Epidermal melanocyte (primary cell): ENCODE data around the gene IL1RAPL1.

Experiments used
- DNase-seq: peaks from one replicate; pipeline ENCODE4 v3.0.0; 2011; ENCODE audit warnings: low spot score; ENCODE audit not compliant: insufficient read length

The IL1RAPL1 gene

DNA sequence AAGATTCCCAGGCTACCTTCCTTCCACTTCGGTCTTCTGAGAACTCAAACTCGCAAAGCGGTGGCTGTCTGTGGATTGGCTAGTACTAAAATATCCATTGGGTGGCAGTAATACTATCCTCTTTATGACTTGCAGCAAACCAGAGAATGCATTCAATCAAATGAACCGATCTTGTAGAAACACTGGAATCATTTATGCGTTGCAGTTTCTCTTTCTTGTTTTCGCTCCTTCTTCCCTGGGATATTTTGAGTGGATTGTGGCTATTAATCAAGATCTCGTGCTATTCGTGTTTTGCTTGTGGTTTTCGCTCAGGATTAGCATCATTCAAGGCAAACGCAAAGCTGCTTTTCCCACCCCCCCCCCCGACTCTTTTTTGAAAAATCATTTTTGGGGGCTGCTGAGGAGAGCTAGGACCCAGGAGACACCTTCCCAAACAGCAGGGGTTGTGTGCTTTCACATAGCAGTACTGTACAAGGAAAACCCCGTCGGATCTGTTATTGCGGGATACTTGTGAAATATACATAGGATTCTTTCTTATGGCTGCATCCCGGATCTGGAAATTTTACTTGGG, at the start of gene IL1RAPL1:
IL1RAPL1 (plus strand) TSS at position 466 of the 571 bp plus-strand sequence.
- DNase-seq = no peak

DNA sequence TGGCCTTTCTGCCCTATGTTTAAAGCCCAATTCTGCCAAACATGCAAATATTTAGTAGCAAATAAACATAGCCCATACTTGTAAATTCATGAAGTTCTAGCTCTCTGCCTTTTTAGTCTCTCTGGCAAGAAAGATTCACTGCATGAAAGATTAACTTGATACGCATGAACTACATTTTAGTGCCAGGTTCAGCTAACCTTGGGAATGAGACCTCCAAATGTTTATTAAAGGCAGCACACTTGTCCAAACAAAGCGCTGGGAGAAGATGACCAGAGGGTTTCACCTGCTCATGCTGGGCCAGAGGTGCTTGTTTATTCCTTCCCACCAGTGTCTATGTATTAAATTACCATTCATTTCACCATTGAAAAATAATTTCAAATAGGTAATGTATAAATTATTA, 44.5 kb upstream of the IL1RAPL1 start:
- DNase-seq = no peak

DNA sequence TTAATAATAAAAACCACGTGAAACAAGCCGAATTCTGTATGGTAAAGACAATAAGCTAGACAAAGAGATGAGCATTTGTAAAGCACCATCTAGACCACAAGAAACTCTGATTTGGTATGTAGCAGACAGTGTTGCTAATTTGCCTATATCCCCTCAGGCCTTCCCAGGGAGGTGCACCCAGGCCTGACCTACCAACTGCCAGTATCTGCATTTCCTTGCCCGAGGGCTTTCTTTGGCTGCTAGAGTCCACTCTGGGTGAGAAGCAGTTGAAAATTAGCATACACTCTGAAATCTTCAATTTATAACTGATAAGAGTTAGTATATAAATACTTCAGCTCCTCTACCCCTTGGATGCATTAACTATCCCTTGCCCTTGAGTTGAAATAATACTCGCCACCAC, 37.4 kb upstream of the IL1RAPL1 start:
- DNase-seq = no peak

DNA sequence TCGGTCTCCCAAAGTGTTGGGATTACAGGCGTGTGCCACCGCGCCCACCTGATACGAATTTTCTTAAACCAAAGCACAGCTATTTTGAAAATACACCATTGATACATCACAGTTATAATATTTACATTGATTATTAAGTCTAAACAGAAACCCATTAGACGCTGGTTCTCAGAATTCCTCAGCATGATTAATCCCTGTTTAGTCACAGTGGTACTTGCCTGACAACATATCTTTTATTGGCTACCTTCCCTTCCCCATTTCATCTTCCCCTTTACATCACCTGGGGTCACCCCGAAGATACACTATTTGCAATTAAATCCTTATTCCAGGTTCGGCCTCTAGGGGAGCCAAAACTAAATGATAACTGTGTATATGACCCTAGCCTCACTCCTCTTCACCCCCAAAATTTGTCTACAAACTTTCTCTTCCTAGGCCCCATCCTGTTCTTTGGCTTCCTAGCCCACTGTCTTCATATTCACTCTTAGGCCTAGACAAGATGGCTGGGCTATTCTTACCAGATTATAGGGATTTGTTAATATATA, 36.8 kb upstream of the IL1RAPL1 start:
- no peak for DNase-seq

DNA sequence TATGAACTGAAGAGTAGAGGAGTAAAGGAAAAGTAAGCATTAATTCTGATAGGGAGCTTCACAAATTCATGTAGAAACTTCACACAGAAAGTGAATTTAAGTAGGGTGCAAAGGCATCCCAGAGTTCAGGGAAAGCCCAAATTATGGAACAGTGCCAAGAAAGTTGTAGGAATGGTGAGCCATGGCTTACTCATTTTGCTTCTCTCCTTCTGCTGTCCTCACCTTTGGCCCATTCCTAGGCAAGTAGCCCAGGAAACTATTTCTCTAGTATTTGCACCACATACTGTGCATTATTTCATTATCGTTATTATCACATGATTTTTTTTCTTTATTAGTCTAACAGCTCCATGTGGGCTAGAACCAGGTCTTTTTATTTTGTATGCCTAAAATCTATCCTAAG, 34.9 kb upstream of the IL1RAPL1 start:
- DNase-seq = no peak

DNA sequence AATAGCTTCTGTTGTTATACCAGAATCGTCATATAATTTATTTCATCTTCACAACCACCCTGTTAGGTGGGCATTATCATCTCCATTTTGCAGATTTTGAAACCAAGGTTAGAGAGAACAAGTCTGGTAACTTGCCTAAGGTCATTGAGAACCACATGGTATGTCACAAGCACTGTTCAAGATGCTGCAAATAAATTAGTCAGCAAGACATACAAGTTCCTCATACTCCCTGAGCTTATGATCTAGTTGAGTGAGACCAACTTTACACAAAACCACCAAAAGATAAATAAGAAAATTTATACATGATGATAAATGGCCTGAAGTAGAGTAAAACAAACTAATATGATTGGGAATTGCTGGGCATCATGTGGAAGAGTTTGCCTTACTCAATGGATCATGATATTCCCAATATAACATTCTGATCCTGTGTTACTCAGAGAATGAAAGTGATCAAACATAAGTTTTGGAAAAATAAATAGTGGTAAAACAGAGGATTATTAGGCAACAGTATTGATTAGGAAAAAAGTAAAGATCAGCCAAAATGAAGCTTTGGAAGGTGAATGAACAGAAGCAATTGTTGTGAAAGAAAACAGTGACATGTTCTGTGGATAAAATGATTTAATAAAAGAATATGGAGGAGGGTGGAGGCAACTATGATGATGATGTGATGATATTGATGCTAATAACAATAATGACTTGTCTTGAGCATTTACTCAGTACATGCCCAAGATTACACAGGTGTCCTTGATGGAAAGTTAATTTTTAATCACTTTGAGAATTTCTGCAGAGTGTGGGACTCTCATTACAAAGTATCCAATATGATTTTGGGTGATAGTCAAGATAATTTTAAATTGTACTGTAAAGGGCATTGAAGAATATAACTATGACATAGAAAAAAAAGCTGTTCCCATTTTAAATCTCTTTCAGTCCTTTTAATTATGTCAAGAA, 34.1 kb upstream of the IL1RAPL1 start:
- no peak for DNase-seq

DNA sequence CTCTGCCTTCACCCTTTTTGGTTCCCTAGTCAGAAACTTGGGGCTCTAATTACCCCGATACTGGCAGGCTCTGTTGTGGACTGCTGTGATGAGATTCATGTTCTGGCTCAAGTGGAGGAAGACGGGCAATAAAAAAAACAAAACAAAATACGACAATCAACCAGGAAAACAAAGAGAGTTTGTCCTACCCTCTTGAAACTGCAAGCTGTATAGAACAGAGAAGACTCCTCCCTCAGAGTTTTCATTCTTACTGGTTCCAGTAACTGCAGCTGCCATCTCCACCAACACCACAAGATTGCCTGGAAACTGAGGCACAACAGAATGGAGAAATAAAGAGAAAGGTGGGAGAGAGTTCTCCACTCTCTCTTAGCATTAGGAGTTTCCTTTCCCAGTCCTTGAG, 11.1 kb upstream of the IL1RAPL1 start:
- no peak for DNase-seq

DNA sequence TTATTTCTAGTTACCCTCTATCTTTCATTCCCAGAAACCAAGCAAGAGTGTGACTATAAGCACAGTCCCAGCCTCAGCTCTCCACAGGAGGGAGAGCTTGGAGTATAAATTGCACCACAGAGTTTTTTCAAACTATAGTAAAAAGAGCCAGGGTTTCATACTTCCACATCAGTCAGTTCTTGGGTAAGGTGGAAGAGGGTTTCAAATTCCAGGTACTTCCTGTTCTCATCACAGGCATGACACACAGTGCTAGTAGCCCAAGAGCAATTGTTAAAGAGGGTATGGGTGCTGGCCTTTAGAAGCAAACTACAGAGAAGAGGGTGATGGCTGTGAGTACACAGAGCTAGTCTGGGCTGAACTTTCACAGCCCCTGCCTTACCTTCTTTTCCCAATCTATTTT, 5.7 kb upstream of the IL1RAPL1 start:
- no peak for DNase-seq

DNA sequence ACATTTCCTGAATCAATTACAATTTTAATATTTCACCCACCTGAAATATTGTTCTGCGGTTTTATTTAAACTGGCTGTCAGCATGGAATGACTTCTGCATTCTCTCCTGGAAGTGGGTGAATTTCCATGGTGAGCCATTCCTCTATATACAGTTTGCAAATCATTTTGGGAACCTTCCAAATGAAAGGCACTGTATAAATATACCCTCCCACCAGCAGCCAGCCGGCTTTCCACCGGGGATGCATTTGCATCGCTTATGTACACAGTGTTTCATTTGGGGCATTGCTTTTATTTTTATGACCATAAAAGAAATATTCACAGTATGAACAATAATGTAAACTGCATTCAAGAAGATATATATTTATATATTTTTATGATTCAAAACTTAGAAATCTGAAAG, 4.7 kb upstream of the IL1RAPL1 start:
- DNase-seq = no peak

DNA sequence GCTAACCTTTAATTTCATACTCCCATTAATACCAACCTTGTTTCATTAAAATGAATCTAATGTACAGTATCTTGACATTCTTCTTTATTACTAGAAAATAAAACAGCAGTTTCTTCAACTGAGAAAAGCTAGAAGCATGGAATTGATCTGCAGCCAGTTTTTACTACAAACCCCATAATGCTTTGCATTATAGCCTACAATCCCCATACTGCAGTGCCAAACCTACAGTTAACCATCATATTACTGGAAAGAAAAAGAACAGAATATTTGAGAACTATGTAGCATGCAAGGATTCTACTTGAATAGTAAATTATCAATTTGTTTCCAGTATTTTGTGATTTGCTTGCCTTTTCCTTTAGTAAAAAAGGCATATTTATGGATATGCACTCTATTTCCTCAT, 3.2 kb upstream of the IL1RAPL1 start:
- no peak for DNase-seq

DNA sequence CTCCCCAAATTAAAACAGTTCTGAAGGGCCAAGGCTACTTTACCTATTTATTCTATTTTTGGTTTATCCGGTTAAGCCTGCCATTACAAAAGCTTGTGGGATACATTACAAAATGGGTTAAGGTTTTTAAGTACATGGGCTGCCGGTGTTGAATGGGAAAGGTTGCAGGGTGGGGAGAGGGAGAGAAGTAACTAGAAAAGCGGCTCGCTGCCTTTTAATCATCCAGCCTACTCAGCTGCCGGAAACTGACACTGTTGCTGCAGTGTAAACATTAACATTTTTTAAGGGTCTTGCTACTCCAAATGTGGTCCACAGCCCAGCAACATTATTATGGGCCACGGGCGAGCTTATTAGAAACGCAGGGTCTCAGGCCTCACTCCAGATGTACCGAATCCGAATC, 1.5 kb upstream of the IL1RAPL1 start:
- DNase-seq = no peak

DNA sequence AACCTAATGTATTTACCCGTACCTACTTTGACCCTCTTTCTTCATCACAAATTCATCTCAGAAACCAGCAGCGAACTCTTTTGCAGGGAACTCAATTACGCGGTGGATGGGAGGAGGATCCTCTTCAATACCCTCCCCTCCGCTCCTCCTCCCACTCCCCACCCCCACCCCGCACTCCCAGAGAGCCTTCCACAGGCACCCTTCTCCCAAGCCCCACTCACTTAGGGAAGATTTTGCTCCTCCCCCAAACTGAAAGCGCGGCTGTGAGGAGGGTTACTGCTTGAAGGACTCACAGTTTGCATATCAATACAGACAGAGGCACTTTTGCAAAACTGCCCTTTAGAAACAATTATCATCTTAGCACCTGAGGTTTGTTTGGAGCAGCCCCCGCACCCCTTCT, 960 bp upstream of the IL1RAPL1 start:
- no peak for DNase-seq

DNA sequence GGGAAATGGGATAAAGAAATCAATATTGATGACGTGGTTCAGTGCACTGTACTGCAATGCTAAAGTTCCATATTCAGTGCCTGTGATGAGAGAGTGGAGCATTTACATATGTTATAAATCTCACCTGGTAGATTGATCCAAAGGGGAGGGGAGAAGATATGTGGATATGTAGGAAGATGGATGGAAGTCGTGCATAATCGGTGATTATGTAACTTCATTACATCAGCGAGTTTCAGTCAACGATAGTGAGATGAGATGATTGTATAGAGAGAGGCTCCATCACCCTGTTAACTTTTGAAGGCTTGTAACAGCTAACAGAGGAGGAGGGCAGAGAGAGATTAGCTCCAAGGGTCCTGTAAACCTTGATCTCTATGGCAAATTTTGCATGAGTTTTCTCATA, 1.8 kb downstream of the IL1RAPL1 start:
- DNase-seq = no peak

DNA sequence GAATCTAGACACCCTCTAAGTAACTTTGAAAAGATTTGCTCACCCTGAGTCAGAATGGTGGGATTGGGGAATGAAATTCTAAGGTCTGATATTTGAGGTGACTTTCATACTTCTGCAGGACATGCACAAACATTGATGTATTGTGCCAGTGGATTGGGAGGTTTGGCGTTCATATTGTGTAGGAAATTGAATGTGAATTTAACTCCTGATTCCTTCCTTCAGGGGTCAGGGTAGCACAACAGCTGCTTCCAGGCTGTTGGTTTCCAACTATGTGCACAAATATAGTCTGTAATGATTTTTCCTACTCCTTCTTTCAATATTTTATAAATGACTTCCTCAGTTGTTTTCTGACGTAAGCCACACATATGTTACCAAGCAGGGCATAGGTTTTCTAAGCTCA, 3.1 kb downstream of the IL1RAPL1 start:
- no peak for DNase-seq

DNA sequence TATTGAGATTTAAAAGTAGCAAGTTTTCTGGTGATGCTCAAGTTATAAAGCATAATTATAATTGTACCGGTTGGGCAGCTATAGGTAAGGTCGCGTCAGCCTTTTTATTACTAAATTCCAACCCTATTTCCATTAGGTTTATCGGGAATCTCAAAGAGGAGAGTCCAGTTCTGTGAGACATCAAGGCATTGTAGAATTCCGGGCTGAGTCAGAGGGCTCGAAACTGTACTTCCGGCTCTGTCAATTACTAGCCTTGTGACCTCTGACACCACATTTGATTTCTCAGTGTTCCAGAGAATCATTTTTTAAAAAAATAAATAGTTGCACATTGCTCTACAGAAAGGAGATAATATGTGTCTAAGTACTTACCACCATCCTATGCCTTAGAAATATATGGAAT, 4.3 kb downstream of the IL1RAPL1 start:
- no peak for DNase-seq

DNA sequence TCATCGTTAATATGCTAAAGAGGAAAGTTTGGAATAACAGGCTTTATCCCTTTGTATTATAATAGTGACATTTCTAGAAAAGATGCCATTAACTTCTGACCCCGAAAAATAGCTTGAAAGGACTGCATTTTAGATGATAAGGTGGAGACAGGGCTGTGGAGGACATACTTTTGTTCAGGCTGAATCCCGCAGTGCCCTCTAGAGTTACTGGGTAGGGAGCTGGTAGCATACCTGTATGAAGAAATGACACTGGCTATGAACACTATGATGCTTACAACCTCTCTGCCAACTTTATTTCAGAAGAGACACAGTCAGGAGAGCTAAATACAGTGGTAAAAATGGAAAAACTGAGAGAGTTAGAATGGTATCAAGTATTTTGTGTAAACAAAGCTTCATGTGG, 8.1 kb downstream of the IL1RAPL1 start:
- no peak for DNase-seq

DNA sequence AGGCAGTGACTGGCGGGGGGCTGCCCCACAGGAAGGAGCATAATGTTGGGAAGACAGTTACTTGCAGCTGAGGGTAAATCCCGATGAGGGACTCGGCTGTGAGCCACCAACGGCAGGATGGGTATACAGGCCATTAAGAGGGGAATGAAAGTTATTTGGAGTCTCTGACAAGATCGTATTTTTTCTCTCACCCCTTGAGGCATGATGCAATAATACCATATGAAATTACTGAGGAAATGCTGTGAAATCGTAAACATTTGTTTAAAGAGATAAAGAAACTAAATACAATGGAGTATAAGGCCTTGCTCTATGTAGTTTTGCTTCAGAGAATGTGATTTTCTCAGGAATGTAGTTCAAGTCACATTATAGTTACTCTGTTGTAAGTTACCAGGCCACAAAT, 12.7 kb downstream of the IL1RAPL1 start:
- DNase-seq = no peak

DNA sequence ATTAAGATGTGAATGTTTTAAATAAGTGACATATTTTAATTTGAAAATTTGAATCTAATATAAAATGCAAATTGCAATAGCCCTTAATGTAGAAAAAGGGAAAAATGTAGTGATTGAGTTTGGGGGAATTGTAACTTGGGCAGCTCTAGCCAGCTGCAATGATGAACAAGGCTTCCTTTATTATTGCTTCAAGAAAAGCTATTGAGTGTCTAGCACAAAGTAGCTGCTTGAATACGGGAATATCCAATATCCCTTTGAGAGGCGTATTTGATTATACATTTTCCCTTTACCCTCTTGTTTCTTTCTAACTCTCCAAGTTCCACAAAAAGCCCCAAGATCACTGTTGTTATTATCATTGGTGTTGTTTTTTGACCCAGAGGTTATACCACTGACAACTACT, 21.8 kb downstream of the IL1RAPL1 start:
- no peak for DNase-seq

DNA sequence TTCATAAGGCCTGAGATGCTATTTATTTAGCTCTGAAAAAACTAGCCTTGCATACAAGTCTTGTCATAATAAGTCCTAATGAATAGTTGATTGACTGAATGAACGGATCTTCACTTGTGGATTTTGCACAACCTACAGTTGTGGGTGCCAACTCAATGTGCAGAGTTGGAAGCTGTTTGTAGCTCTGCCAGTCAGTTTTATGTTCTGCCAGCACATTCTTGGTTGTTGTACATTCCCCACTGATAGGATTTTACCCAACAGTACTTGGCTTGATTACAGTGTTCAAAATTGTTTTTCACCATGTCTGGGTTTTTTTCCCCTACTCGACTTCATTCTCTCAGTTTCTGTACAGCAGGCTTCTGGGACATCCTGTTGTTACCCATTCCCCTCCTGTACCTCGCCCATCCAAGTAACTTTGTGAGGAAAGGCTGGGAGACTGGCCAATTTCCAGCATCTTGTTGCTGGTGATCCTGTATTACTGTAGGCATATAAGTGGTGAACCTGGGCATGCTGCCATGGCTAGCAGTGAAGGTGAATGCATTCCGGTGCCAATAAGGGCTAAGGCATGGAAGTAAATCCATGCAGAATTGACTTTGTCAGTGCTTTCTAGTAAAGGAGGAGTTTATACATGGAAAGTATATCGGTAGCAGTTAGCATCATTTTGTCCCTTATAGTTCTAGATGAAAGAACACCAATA, 22.8 kb downstream of the IL1RAPL1 start:
- no peak for DNase-seq

DNA sequence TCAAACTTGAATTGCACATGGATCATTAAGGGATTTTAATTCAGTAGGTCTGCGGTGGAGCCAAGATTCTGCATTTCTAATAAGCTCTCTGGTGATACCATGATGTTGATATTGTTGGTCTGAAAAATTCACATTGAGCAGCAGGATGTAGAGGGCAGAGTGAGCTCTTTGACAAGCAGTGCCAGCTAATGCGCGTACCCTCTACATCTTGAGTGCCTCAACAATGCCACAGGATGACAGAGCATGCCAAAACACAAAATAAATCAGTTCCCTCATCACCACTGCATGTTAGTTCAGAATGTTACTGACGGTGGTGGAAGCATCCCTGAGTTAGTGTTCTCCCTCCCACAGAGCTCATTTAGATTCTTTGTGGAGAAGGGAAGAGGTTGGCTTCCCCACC, 23.5 kb downstream of the IL1RAPL1 start:
- DNase-seq = no peak

DNA sequence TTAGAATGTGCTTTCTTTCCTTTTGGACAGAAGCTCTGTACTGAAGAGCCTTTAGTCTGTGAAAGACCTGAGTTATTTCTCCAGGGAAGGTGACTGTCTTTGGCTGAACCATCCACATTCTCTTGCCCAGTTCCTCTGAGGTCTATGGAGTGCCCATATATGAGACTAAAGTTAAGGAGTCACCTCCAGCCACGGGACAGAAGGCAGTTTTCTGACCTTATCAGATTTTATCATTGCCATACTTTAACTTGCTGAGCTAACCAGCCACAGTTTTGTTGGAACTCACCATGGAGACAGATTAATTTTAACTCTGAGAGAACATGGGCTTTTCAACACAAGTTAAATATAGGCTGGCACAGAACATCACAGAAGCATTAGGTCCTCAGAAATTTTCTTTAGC, 26.3 kb downstream of the IL1RAPL1 start:
- DNase-seq = no peak

DNA sequence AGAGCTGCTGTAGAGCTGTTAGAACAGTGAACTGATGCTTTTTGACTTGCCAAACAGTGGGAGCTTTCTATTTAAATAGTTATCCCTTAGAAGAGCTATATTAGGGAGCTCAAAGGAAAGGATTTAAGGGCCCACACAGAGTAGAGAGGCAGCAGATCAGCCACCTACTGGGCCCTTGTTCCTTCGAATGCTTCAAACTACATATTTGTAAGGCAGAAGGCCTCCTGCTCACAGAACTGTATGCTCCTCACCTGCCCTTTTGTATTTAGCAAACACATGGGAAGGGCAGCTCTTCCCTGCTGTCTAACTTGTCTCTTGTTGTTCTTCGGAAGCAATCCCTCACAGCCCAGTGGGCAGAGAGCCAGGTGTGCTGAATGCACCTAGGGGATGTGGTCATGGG, 38.0 kb downstream of the IL1RAPL1 start:
- DNase-seq = no peak
